Liver (tissue), 9 donors: ENCODE results near the gene CRISPLD2. TPM values are rescaled to one million over a fixed set of nuclear protein-coding genes. Genes with fewer than 3 reads are reported as not detected.

ENCODE experiments used
- DNase-seq: peaks from one replicate; pipeline ENCODE4 v3.0.0-alpha.2; 2017; ENCODE audit warnings: low spot score
- H3K27ac ChIP-seq, 2 donors: one replicate each; pipeline ENCODE4 v1.7.0; 2013; ENCODE audit warnings: inconsistent platforms in 2 of 2, low read length in 2 of 2, control low read depth in 1 of 2, low read depth in 1 of 2, mild to moderate bottlenecking in 1 of 2
- H3K27me3 ChIP-seq, 4 donors: one replicate each; pipeline versions ENCODE4 v1.6.1 to v1.7.0; 2013; ENCODE audit warnings: low read length in 3 of 4, inconsistent platforms in 1 of 4, mild to moderate bottlenecking in 1 of 4, moderate library complexity in 1 of 4; ENCODE audit not compliant: control insufficient read depth in 4 of 4, insufficient read depth in 4 of 4
- H3K36me3 ChIP-seq, 4 donors: one replicate each; pipeline versions ENCODE4 v1.6.1 to v1.7.0; 2013; ENCODE audit warnings: low read length in 3 of 4, mild to moderate bottlenecking in 3 of 4, low read depth in 1 of 4, moderate library complexity in 1 of 4; ENCODE audit not compliant: control insufficient read depth in 4 of 4, insufficient read depth in 3 of 4
- H3K4me1 ChIP-seq, 4 donors: one replicate each; pipeline versions ENCODE4 v1.6.1 to v1.7.0; 2013; ENCODE audit warnings: low read length in 3 of 4, mild to moderate bottlenecking in 3 of 4, moderate library complexity in 1 of 4; ENCODE audit not compliant: control insufficient read depth in 4 of 4, insufficient read depth in 4 of 4
- H3K4me3 ChIP-seq, 3 donors: one replicate each; pipeline versions ENCODE4 v1.6.1 to v1.7.0; 2013; ENCODE audit warnings: low read length in 3 of 3, control low read depth in 1 of 3, low read depth in 1 of 3, mild to moderate bottlenecking in 1 of 3
- H3K9ac ChIP-seq, 2 donors: one replicate each; pipeline ENCODE4 v1.7.0; 2013; ENCODE audit warnings: low read length in 2 of 2, mild to moderate bottlenecking in 2 of 2, moderate library complexity in 2 of 2, control low read depth in 1 of 2, low read depth in 1 of 2
- H3K9me3 ChIP-seq, 4 donors: one replicate each; pipeline versions ENCODE4 v1.6.1 to v1.7.0; 2013; ENCODE audit warnings: low read length in 3 of 4; ENCODE audit not compliant: control insufficient read depth in 4 of 4
- EGR1 ChIP-seq, 2 donors: IDR thresholded peaks; 2 replicates each; pipeline ENCODE4 v1.6.1; 2016 to 2018; ENCODE audit warnings: antibody characterized with exemption in 2 of 2, low read depth in 2 of 2
- FOXA1 ChIP-seq: IDR thresholded peaks from 2 replicates; pipeline ENCODE4 v1.6.1; 2016; ENCODE audit warnings: antibody characterized with exemption
- FOXA2 ChIP-seq: IDR thresholded peaks from 2 replicates; pipeline ENCODE4 v1.6.1; 2016; ENCODE audit warnings: antibody characterized with exemption
- GABPA ChIP-seq, 2 donors: IDR thresholded peaks in 1 of 2; conservative IDR thresholded peaks in 1 of 2; 2 replicates each; pipeline ENCODE4 v1.6.1; 2016; ENCODE audit warnings: antibody characterized with exemption in 2 of 2, mild to moderate bottlenecking in 1 of 2, moderate library complexity in 1 of 2
- HNF4A ChIP-seq, 2 donors: conservative IDR thresholded peaks; 2 replicates each; pipeline ENCODE4 v1.6.1; 2016; ENCODE audit warnings: antibody characterized with exemption in 2 of 2, mild to moderate bottlenecking in 2 of 2
- HNF4G ChIP-seq: IDR thresholded peaks from 2 replicates; pipeline ENCODE4 v1.6.1; 2016; ENCODE audit warnings: antibody characterized with exemption
- JUND ChIP-seq, 2 donors: IDR thresholded peaks; 2 replicates each; pipeline ENCODE4 v1.6.1; 2016; ENCODE audit warnings: antibody characterized with exemption in 2 of 2
- MAX ChIP-seq: IDR thresholded peaks from 2 replicates; pipeline ENCODE4 v1.6.1; 2016; ENCODE audit warnings: antibody characterized with exemption
- NR2F2 ChIP-seq: IDR thresholded peaks from 2 replicates; pipeline ENCODE4 v1.6.1; 2016; ENCODE audit warnings: antibody characterized with exemption
- RAD21 ChIP-seq, 2 donors: IDR thresholded peaks; 2 replicates each; pipeline ENCODE4 v1.6.1; 2016; ENCODE audit warnings: antibody characterized with exemption in 2 of 2, mild to moderate bottlenecking in 2 of 2
- REST ChIP-seq: IDR thresholded peaks from 2 replicates; pipeline ENCODE4 v1.6.1; 2016; ENCODE audit warnings: antibody characterized with exemption, mild to moderate bottlenecking
- RXRA ChIP-seq, 2 donors: IDR thresholded peaks; 2 replicates each; pipeline ENCODE4 v1.6.1; 2017 to 2018; ENCODE audit warnings: antibody characterized with exemption in 2 of 2, mild to moderate bottlenecking in 1 of 2
- SP1 ChIP-seq: IDR thresholded peaks from 2 replicates; pipeline ENCODE4 v1.6.1; 2018; ENCODE audit warnings: antibody characterized with exemption, mild to moderate bottlenecking
- YY1 ChIP-seq: IDR thresholded peaks from 2 replicates; pipeline ENCODE4 v1.6.1; 2016; ENCODE audit warnings: antibody characterized with exemption, mild to moderate bottlenecking
- WGBS: extraction: QIAGEN DNeasy Blood & Tissue Kit; methylation state at CpG from one replicate; pipeline ENCODE4 v1.1.7; 2013; 5-methylcytosine and 5-hydroxymethylcytosine counted together
- polyA plus RNA-seq, 2 donors: library from polyadenylated mRNA; stranded (reverse) in 1 of 2; unstranded in 1 of 2; fragments of 200-250 nt in 1 of 2; fragments of >200 nt in 1 of 2; fragmentation: Nextera tagmentation in 1 of 2; extraction: Ambion mirVana in 1 of 2; gene quantifications; one replicate each; pipeline versions ENCODE4 v1.2.1 to v1.2.3, GENCODE V29; 2013 to 2015
- total RNA-seq, 2 donors: library from RNA; depleted of rRNA; stranded (reverse); fragments of >200 nt; gene quantifications; one replicate each; pipeline ENCODE4 v1.2.3, GENCODE V29; 2014
- TF ChIP-seq, protein P1 (sequence below): IDR thresholded peaks from 2 replicates; pipeline ENCODE4 v1.6.1; 2016; ENCODE audit warnings: antibody characterized with exemption
- TF ChIP-seq, protein P2 (sequence below): fragments of 150-350 bp; IDR thresholded peaks from 2 replicates; pipeline ENCODE4 v1.5.1; 2017; ENCODE audit warnings: improper control_type of control experiment, low read depth, low read length; ENCODE audit not compliant: missing input control
- donor health status: healthy.
- donor health status: healthy.
- donor health status: healthy.
- donor health status: healthy.
- donor health status: healthy.

CRISPLD2 gene
- total and polyA plus RNA-seq, 4 donors: 2.6 to 14.8 (median 4.1) TPM

DNA sequence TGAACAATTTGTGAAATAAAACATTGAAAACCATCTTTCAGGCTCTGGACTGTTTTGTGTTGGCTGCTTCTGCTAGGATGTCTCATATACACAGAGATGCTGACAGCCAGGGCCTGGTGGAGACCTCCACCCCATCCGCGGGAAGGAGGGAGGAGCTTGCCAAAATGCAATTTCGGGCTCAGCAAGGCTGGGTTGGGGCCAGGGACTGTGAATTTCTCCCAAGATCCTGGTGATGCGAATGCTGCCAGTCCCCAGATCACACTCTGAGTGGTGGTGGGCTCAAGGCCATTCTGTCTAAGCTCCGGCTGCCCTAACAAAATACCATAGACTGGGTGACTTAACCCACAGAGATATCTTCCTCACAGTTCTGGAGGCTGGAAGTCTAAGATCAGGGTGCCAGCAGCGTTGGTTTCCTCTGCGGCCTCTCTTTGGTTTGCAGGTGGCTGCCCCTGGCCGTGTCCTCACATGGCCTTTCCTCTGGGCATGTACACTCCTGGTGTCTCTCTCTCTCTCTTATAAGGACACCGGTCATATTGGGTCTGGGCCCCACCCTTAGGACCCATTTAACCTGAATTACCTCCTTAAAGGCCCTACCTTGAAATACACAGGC lies 89.8 kb downstream of the CRISPLD2 start:
- H3K9ac ChIP-seq: no peak overlapping the region
- H3K9me3 ChIP-seq: no peaks in the 10 kb centered on the region
- H3K27ac ChIP-seq: peak overlapping the region in 1 of 2 donors; percentile 38
- peaks cover 8 to 18% (median 13%) of the 10 kb centered on the region in 4 donors for H3K4me1 ChIP-seq
- 86% methylated on average over 9 of the region's 9 CpGs for WGBS
- H3K4me3 ChIP-seq: no peak overlapping the region
- no peaks in the 10 kb centered on the region for H3K27me3 ChIP-seq
- no peak for DNase-seq
- no peak for TF ChIP-seq HNF4G
- TF ChIP-seq MAX: no peak
- TF ChIP-seq SP1: no peak
- no peak for TF ChIP-seq FOXA2
- TF ChIP-seq RXRA (IDR thresholded peaks at IDR 0.05): no peak
- no peak for TF ChIP-seq YY1
- H3K36me3 ChIP-seq: no peaks in the 10 kb centered on the region

- Histone ChIP-seq H3K4me1 (peaks cover 8 to 18% (median 13%) of the 10 kb centered on the region in 4 donors), H3K36me3 (no peaks in the 10 kb centered on the region), H3K9me3 (no peaks in the 10 kb centered on the region), H3K9ac (no peak overlapping the region), H3K27me3 (no peaks in the 10 kb centered on the region), H3K27ac (peak overlapping the region in 1 of 2 donors; percentile 16), H3K4me3 (no peak overlapping the region)
- no peak for TF ChIP-seq SP1
- TF ChIP-seq, protein P1, sequence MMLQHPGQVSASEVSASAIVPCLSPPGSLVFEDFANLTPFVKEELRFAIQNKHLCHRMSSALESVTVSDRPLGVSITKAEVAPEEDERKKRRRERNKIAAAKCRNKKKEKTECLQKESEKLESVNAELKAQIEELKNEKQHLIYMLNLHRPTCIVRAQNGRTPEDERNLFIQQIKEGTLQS: no peak
- TF ChIP-seq HNF4A (conservative IDR thresholded peaks at IDR 0.05): no peak
- no peak for TF ChIP-seq REST
- 83% methylated on average over 16 of the region's 16 CpGs for WGBS
- DNase-seq: no peak
These were observed 91.9 kb downstream of the CRISPLD2 start for GRCh38 chr16:84911486-84912216.

- Histone ChIP-seq H3K36me3 (no peaks in the 10 kb centered on the region), H3K27ac (peak overlapping the region; percentile 5 to 46), H3K4me1 (peaks cover 8 to 18% (median 13%) of the 10 kb centered on the region in 4 donors), H3K9ac (no peak overlapping the region), H3K27me3 (no peaks in the 10 kb centered on the region), H3K9me3 (no peaks in the 10 kb centered on the region), H3K4me3 (no peak overlapping the region)
- WGBS: 6% methylated on average over 6 of the region's 6 CpGs
- DNase-seq: no peak
- TF ChIP-seq JUND (IDR thresholded peaks at IDR 0.05): peak; percentile 72 to 91
- peak; percentile 63 for TF ChIP-seq FOXA1
- TF ChIP-seq GABPA (IDR thresholded peaks at IDR 0.05 in 1 of 2, conservative IDR thresholded peaks at IDR 0.05 in 1 of 2): peak in 1 of 2 donors; percentile 52
- TF ChIP-seq YY1: peak; percentile 72
- TF ChIP-seq, protein P2, sequence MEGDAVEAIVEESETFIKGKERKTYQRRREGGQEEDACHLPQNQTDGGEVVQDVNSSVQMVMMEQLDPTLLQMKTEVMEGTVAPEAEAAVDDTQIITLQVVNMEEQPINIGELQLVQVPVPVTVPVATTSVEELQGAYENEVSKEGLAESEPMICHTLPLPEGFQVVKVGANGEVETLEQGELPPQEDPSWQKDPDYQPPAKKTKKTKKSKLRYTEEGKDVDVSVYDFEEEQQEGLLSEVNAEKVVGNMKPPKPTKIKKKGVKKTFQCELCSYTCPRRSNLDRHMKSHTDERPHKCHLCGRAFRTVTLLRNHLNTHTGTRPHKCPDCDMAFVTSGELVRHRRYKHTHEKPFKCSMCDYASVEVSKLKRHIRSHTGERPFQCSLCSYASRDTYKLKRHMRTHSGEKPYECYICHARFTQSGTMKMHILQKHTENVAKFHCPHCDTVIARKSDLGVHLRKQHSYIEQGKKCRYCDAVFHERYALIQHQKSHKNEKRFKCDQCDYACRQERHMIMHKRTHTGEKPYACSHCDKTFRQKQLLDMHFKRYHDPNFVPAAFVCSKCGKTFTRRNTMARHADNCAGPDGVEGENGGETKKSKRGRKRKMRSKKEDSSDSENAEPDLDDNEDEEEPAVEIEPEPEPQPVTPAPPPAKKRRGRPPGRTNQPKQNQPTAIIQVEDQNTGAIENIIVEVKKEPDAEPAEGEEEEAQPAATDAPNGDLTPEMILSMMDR: no peak
- TF ChIP-seq NR2F2: peak; percentile 51
- TF ChIP-seq RXRA (IDR thresholded peaks at IDR 0.05): peak; percentile 91 to 97
- TF ChIP-seq, protein P1: no peak
- TF ChIP-seq REST: peak; percentile 68
- TF ChIP-seq HNF4G: peak; percentile 47
- TF ChIP-seq RAD21 (IDR thresholded peaks at IDR 0.05): peak; percentile 43 to 67
- peak in 1 of 2 donors; percentile 79 for TF ChIP-seq EGR1 (IDR thresholded peaks at IDR 0.05; ENCODE audit: low read depth in 2 of 2)
- peak; percentile 90 for TF ChIP-seq SP1
These were observed 93.5 kb downstream of the CRISPLD2 start for GRCh38 chr16:84913315-84913714.
